HG03520 (cell line): ENCODE results near the gene PKNOX2.

ENCODE experiments used
- ATAC-seq: cut with Tn5 transposase; IDR thresholded peaks from one replicate; pipeline ENCODE4 v1.9.1; 2021; ENCODE audit warnings: mild to moderate bottlenecking, moderate library complexity; ENCODE audit not compliant: unreplicated experiment

PKNOX2 gene

DNA sequence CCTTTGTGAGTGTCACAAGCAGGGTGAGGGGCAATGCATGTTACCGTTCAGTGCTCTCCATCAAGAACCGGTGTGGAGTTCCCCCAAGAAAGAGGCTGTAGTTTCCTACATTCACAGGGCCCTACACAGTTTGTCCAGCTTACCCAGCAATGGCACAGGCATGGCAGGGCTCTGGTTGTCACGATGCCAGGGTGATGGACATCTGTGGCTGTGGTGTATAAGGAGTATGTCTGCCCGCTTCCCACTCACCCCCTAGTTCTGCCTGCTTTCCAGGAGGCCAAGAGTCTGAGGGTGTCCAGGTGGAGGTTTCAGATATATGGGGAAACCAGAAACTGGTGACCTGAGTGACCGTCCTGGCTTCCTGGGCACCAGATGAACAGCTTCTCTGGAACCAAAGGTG lies 116.1 kb downstream of the PKNOX2 start:
- ATAC-seq = no peak

DNA sequence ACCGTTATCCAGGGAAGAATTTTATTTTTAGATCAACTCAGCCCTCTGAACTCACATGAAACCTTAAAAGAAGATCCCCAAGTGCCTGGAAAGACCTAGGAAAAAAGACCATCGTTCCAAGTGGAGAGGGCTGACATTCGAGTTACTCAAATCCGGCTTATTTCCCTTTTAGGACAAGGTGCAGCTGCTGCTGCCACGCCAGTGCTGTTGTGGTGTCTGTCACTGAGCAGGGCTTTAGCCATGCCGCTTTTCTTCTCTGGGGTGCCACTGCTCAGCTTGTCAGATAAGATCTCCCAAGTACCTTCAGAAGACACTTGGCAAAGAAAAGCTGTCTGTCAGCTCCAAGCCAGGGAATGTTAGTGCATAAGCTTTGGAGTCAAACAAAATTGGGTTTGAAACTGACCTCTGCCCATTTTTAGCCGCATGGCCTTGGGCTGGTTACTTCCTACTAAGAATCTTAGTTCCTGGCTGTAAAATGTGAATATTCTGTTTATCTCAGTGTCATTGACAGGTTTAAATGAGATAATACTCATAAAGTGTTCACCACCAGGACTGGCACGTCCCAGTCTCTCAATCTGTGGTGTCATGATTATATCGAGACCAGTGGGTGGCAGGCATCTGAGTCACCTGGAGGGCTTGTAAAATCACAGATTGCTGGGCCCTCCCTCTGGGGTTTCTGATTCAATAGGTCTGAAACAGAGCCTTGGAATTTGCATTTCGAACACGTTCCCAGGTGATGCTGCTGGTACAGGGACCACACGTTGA lies 117.5 kb downstream of the PKNOX2 start:
- no peak for ATAC-seq

DNA sequence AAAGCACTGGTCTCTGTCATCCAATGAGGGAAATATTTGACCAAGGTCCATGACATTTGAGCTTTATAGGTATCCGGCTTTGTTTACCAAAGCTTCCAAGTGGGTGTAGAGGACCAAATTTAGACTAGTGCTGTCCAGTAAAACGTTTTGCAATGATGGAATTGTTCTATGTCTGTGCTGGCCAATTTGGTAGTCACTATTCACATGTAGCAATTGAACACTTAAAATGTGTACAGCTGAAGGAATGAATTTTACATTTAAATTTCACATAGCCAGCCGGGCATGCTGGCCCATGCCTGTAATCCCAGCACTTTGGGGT lies 118.0 kb downstream of the PKNOX2 start:
- ATAC-seq = no peak

DNA sequence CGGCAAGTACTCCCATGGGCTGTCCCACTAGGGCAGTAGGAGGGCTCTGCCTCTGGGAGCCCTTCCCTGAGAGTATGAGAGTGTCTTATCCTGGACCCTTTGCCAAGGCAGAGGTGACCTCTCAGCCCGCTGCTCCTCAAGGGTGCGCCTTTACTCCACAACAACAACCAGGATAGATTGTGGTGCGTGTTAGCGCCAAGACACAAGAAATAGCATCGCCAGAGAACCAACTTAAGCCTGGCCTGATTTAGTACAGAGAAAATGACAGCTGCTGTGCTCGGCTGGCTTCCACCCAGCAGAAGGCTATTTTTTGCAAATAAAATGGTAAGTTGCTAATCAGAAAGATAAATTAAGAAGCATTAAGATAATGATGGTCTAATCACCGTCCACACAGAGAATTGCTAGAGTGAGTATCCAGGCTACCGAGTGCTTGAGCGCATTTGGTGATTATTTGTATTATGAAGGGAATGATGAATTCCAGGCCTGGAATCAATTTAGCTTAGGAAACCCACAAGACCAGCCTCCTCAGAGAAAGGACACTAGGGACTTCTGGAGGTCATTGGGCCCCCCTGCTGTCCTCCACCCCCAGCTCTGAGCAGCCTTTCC lies 119.8 kb downstream of the PKNOX2 start:
- no peak for ATAC-seq

DNA sequence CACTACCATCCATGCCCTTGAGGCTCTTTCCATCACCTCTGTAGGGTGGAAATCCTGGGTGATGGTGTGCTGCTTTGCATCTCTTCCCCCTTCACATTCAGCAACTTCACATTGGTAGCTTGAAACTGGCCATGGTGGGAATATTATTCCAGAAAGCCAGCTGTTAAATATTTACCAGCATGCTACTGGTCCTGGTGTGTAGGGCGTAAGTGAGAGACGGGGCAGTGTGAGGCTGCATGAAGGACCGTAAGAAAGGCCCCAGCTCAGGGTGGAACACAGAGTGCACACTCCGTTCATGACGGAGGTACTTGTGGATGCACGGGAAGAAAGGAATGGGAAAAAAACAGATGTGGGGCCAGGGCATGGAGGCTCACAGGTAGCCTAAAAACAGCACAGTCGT lies 121.3 kb downstream of the PKNOX2 start:
- no peak for ATAC-seq

DNA sequence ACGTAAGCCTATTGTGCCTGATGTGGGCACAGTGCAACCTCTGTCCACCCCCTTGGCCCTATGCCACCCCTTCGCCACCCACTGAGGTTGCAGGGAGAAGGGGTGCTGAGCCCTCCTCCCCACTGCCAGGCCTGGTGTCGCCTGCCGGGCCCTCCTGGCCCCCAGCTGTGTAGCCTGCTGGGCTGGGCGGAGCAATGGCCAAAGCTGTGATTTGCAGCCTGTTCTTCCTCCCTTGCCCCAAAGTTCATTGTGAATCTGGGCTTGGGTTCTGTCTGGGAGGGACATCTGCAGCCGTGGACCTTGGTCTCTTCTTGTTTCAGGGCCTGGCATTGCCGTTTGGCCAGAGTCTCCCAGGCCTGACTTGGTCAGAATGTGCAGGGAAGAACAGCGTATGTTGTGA lies 121.9 kb downstream of the PKNOX2 start:
- no peak for ATAC-seq

DNA sequence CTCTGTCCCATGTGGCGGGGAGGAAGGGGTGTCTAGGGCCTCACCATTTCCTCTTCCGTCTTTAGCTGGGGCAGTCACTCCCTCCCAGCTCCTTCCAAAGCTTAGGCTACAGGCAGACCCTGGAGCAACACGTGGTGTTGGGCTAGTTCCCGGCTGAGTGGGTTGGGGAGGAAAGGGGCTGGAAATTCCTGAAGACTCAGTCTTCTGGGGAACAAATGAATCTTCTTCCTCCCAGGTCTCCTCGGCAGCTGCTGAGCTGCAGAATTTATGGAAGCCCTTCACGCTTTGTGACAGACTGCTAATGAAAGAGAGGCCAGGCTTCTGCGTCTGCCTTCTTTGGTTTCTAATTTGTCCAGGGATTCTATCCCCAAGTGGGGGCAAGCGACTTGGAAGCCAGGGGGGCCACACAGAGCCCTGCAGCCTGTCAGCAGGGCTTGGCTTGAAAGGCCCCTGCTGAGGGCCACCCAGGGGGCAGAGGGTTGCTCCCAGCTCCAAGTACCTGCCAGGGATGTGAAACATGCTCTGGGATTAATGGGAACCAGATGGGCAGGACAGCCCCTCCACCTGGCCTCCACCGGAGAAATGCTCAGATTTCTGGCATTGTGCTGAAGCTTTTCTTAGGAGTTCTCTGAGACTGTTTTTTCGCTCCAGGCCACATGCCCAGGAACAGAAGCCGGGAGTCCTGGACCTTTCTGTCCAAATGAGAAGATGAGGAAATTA lies 123.1 kb downstream of the PKNOX2 start:
- no peak for ATAC-seq

DNA sequence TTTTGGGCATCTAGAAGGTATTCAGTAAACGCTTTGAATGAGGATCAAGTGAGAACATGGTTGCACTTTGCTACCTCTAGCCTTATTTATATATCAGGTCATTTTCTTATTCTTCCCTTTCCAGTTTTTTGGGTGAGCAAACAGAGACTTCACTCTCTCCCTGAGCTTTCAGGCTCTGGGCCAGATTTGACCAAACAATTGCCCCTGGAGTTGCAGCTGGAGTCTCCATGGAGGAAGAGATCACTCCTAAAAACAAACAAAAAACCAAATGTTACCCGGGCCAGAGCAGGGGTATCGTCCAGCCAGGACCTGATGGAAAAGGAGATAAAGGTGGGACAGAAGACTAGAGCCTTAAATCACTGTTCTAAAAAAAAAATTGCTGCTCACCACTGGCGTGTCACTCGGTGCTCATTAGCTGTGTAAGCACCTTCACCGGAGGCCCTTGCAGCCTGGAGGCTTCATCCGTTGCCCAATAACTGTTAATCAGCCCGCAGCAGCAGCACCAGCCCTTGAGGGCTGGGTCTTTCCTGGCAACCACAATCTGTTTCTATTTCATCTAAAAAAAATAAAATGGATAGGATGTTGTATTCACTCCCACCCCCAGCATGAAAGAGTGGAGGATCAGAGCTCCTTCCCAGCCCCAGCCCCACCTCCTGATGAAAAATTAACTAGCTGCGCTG lies 125.0 kb downstream of the PKNOX2 start:
- no peak for ATAC-seq

DNA sequence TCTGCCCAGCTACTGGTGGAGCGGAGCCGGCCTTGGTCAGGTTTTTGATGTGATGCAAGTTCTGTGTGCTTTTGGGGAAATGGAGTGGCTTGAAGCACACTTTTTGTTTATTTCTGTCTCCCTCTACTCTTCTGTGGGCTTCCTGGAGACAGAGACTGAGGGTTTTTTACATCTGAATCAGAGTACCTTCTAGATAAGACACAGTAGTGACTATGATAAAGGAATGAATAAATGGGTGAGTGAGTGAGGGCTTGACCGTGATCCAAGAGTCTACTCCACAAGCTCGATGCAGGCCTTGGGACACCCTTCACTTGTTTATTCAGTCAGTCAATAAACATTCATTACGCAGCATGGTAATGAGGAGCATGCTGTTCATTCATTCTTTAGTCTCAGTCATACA lies 125.7 kb downstream of the PKNOX2 start:
- no peak for ATAC-seq

DNA sequence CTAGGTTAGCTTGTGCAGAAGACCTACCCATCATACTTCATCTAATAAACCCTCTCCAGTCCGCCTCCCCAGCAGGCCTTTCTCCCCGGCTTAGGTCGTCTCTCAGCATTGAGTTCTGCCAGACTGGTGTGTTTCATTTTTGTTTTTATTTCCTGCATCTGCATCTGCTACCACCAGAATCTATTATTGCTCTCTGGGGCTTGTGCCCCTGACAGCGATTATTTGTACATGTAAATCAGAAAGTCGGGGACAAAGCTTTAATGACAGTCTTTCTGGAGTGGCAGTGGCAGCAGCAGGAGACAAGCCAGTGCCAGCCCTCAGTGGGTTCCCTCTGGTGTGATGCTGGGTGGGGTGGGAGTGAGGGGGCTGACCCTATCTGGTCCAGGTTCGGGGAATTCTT lies 127.5 kb downstream of the PKNOX2 start:
- ATAC-seq = no peak

DNA sequence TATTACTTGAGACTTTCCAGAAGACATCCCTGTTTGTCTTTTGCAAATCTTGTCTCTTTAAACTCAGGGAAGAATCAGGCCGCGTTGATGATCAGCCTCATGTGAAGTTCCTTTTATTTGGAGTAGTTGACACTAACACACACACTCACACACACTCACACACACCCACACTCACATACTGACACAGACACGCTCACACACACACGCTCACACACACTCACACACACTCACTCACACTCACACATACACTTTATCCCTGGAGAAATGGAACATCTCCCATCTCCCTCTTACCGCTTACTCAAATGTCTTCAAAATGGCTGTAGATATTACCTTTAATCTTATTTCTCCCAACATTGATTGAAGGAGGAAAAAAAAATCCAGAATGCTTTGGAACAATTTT lies 129.0 kb downstream of the PKNOX2 start:
- ATAC-seq = no peak

DNA sequence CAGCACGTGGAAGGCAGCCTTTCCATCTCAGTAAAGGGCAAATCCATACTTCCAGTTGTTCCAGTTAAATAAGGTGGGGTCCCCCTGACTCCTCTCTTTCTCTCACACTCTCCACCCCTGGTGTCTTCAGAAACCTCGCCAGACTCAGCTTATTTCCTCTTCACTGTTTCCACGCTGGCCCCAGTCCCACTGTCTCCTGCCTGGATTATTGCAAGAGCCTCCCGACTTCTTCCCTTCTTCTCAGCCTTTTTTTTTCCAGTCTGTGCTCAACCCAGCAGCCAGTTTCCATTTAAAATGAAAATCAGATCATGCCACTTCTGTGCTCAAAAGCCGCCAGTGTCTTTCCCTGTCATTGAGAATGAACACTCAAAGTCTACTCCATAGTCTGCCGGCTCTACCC lies 131.4 kb downstream of the PKNOX2 start:
- no peak for ATAC-seq

DNA sequence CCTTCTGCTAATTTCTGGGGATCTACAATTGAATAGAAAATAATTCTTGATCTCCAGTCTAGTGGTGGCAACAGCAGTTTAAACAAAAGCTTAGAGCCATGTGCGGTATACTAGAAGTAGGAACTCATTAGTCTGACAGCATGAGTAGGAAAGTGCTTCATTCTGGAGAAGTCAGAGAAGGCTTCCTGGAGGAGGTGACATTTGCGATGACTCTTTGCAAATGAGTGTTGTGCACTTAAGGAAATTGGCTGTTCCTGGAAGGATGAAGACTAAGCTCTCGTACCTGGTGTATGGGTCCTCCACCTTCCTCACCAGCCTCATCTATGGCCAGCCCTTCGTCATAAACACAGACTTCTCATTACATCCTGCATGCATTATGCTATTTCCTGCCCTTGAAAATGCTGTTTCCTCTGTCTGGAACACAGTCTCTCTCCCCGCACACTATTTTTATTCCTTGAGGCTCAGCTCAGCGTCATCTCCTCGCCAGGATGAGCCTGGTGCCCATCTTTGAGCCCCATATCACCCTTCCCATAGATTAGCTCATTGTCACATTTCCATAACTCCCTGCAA lies 132.9 kb downstream of the PKNOX2 start:
- no peak for ATAC-seq

DNA sequence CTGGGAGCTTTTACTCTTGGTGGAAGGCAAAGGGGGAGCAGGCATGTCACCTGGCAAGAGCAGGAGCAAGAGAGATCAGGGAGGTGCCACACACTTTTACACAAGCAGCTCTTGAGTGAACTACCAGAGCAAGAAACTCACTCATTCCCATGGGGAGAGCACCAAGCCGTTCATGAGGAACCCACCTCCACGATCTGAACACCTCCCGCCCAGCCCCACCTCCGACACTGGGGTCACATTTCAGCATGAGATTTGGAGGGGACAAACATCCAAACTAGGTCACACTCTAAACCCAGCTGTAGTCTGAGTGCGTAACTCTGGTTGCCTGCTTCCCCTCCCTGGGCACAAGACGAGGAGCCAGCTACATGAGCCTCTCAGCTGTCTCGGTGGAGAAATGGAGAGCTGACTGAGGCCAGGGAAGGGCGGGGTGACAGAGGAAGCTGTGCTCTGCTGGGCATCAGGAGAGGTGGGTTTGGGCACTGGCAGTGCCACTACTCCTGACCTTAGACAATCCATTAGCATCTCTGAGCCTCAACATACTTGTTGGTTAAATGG lies 134.6 kb downstream of the PKNOX2 start:
- ATAC-seq = no peak

DNA sequence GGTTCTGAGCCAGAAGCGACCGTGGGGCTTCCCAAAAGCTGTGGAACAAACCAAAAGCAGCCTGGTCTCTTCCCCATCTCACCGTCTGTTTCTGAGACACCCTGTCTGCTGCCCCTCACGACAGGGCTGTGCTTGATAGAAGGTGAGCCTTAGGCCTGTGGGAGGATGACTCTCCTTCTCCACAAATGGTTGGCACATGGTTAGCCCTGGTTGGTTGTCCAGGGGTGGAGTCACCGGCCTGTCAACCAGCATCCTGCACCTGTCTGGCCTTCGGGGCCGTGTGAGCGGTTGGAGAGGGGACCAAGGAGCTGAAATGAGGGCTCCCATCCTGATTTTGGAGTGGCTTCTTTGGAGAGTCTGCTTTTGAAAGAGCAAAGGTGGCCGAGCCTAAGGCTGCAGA lies 135.3 kb downstream of the PKNOX2 start:
- no peak for ATAC-seq

DNA sequence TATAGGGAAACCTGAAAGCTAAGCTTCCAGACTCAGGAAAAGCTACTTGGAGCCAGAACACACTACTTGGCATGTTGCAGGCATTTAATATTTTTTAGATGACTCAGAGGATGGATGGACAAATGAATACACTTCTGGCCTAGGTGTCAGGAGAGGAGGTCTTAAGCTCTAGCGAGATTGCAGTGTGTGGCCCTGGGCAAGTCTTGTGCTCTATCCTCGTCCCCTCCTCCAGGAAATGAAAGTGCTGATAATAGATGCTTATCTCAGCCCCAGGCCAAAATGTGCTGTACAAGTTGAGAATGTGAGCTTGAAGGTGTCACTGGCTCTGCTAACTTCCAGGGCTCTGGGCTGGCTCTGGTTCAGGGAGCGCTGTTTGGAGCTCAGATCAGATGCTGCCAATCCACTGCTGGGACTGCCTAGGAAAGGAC lies 136.3 kb downstream of the PKNOX2 start:
- no peak for ATAC-seq

DNA sequence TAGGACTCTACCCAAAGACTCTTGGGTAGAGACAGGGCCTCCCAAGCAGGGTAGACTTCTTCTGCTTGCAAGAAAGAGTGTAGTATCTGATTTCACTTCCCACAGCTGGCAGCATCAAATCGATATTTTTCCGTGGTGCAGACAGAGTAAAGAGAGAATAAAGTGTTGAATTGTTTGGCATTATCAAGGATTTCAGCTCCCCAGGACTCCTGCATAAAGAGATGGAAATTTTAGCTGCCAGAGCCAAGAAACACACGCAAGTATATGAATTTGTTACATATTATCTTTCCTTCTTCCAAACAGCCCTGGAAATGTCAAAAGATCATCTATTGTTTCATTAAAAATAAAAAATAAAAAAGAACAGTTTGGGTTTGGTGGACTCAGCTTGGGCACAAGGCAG lies 136.8 kb downstream of the PKNOX2 start:
- ATAC-seq = no peak

DNA sequence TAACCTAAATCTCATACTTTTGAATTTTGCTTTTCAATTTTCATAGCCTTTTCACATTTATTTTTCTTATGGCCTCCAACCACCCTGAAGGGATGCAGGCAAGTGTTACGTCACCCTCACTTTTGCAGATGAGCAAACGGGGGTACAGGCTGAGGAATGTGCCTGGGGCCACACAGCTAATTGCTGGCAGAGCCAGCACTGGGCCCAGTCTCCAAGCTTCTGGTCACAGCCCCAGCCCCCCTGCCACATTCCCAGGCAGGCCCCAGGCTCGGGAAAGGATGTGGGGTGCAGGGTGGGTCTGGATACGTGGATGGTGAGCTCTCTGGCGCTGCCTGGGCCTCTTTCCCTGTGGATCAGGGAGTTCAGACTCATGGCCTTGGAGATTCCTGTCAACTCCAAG lies 138.6 kb downstream of the PKNOX2 start:
- ATAC-seq = no peak

DNA sequence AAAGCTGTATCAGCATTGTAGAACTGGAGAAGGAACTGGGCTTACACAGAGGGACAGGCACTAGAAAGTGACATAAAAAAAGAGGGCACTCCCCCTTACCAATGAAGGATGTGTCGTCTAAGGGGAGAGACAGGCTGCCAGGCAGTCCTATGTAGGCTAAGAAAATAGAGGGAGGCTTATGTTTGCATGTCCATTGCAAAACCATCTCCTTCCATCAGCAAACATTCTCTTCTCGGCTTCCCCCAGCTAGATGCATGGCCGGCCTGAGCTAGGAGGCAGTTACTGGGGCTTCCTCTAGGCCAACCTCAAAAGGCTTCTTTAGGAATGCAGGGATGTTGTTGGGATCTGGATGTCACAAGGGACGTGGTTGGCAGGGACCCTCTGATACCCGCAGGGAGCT lies 139.1 kb downstream of the PKNOX2 start:
- ATAC-seq = no peak

DNA sequence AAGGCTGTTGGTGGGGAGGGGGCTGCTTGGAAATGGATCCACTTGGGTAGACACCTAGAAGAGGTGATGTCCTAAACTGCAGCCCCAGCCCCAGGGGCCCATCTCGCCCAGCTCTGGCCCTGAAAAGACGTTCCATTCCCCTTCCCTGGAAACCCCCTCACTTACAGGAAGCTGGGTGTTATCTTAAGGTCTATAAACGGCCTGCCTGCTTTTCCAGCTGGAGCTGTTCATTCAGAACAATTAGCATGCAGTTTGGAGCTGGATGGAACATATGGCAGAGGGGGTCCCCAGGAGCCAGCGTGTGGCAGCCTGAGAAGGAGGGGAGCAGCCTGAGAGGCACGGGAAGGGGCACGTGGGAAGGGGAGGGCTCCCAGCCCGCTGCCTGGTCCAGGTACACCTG lies 139.6 kb downstream of the PKNOX2 start:
- ATAC-seq = no peak

DNA sequence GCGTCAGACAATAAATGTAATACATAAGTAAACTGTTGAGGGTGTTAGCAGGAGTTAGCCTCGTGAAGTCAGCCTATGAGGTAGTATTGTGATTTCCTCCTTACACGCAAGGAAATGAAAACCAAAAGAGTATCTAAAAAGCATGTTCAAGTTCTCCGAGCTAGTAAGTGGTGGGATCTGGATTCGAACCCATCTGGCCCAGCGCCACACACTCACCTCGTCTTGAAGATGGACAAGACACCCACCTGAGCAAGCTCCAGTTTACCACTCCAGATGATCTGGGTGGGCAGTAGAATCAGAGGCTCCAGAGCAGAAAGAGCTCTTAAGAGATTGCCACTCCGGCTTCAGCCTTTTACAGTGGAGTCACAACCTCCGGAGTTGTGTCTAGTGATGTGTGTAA lies 140.3 kb downstream of the PKNOX2 start:
- no peak for ATAC-seq
